Endometrial microvascular endothelial cells (primary cell): ENCODE measurements around the gene PAN3. TPM values are rescaled to one million over a fixed set of nuclear protein-coding genes. Genes with fewer than 3 reads are reported as not detected.

Experiments
- in situ Hi-C: cut with HindIII; loops from 2 replicates; pipeline ENCODE4 v1.10.0; 2017; ENCODE audit warnings: low sequenced_read_pairs, low pct_unique_long_range_greater_than_20kb; ENCODE audit errors: inconsistent ontology term
- total RNA-seq: library from RNA; depleted of rRNA; stranded (reverse); fragments of >200 nt; gene quantifications from one replicate; pipeline ENCODE4 v1.2.3, GENCODE V29; 2015; ENCODE audit errors: inconsistent ontology term

Gene PAN3
- total RNA-seq, 1 donor from 2014 or later, result 18.1 TPM

- in situ Hi-C loops, result no loop called here
Observed at GRCh38 chr13:28185256-28185655, 46.9 kb downstream of the PAN3 start.

- in situ Hi-C loops, result no loop called here
Observed at GRCh38 chr13:28199089-28199488, 60.7 kb downstream of the PAN3 start.

GRCh38 chr13:28204043-28204442 lies 65.7 kb downstream of the PAN3 start:
- in situ Hi-C loops, result no loop called here

GRCh38 chr13:28204690-28205443 lies 66.5 kb downstream of the PAN3 start:
- in situ Hi-C loops, result no loop called here

- in situ Hi-C loops, result no loop called here
Observed at GRCh38 chr13:28218679-28219078, 80.3 kb downstream of the PAN3 start.

- in situ Hi-C loops, result no loop called here
Observed at GRCh38 chr13:28219408-28220099, 81.2 kb downstream of the PAN3 start.

- in situ Hi-C loops, result no loop called here
Observed at GRCh38 chr13:28220166-28220565, 81.8 kb downstream of the PAN3 start.

GRCh38 chr13:28229522-28230411 lies 91.4 kb downstream of the PAN3 start:
- in situ Hi-C loops, result no loop called here

- in situ Hi-C loops, result no loop called here
Observed at GRCh38 chr13:28231642-28232041, 93.3 kb downstream of the PAN3 start.

- in situ Hi-C loops, result no loop called here
Observed at GRCh38 chr13:28237944-28238343, 99.6 kb downstream of the PAN3 start.

- in situ Hi-C loops, result no loop called here
Observed at GRCh38 chr13:28239374-28239773, 101.0 kb downstream of the PAN3 start.

- in situ Hi-C loops, result no loop called here
Observed at GRCh38 chr13:28245465-28245864, 107.1 kb downstream of the PAN3 start.

GRCh38 chr13:28246891-28247290 lies 108.5 kb downstream of the PAN3 start:
- in situ Hi-C loops, result no loop called here

GRCh38 chr13:28248080-28248479 lies 109.7 kb downstream of the PAN3 start:
- in situ Hi-C loops, result no loop called here

GRCh38 chr13:28250542-28250941 lies 112.2 kb downstream of the PAN3 start:
- in situ Hi-C loops, result no loop called here

GRCh38 chr13:28251466-28251865 lies 113.1 kb downstream of the PAN3 start:
- in situ Hi-C loops, result no loop called here

- in situ Hi-C loops, result no loop called here
Observed at GRCh38 chr13:28252547-28252946, 114.2 kb downstream of the PAN3 start.

- in situ Hi-C loops, result no loop called here
Observed at GRCh38 chr13:28257305-28257704, 119.0 kb downstream of the PAN3 start.

GRCh38 chr13:28258417-28258816 lies 120.1 kb downstream of the PAN3 start:
- in situ Hi-C loops, result no loop called here

- in situ Hi-C loops, result no loop called here
Observed at GRCh38 chr13:28267497-28267896, 129.2 kb downstream of the PAN3 start.
